Stimulated activated naive CD8-positive, alpha-beta T cell treated with anti-CD3 and anti-CD28 coated beads, Interleukin-15, amount 100 ng/mL, for 72 hours (primary cell): ENCODE data around the gene C5orf34.
A peak's percentile ranks its signal among the peaks of the same experiment; 100 is the strongest.
"Not testable (repeated sequence)": the region's sequence is repeated elsewhere in the genome, so short reads cannot be mapped to it uniquely, and the experiment has no call there.

ENCODE experiments used
- ATAC-seq: fragments of 150-1000 bp; cut with Tn5 transposase; 2 replicates; pipeline ENCODE4 v1.10.0; 2021; ENCODE audit warnings: mild to moderate bottlenecking, moderate library complexity
- DNase-seq, 2 donors: peaks; one replicate each; pipeline ENCODE4 v3.0.0; 2021 to 2022
- H3K27ac Mint-ChIP-seq, 2 donors: one replicate each; pipeline ENCODE4 v1.8.0; 2022; ENCODE audit warnings: mild to moderate bottlenecking in 2 of 2, mixed read lengths in 2 of 2, moderate library complexity in 2 of 2
- H3K27me3 Mint-ChIP-seq: one replicate; pipeline ENCODE4 v1.8.0; 2022; ENCODE audit warnings: mixed read lengths
- H3K4me1 Mint-ChIP-seq: one replicate; pipeline ENCODE4 v1.8.0; 2022; ENCODE audit warnings: mild to moderate bottlenecking, mixed read lengths
- H3K4me3 Mint-ChIP-seq, 2 donors: one replicate each; pipeline ENCODE4 v1.8.0; 2022; ENCODE audit warnings: mild to moderate bottlenecking in 2 of 2, mixed read lengths in 2 of 2, moderate library complexity in 1 of 2
- H3K9me3 Mint-ChIP-seq, 2 donors: one replicate each; pipeline ENCODE4 v1.8.0; 2022; ENCODE audit warnings: mixed read lengths in 2 of 2

C5orf34 gene

GRCh38 chr5:43483298-43484105 is 31.4 kb downstream of the C5orf34 start, which contains the start of gene TMEM267:
Gene TMEM267, minus strand, starts transcription at chr5:43483865. Its CDS starts 29,896 bp downstream, at chr5:43453969.
- H3K27ac Mint-ChIP-seq: peak within 1 kb of the TSS; percentile 100
- ATAC-seq: peak; percentile 85

DNA sequence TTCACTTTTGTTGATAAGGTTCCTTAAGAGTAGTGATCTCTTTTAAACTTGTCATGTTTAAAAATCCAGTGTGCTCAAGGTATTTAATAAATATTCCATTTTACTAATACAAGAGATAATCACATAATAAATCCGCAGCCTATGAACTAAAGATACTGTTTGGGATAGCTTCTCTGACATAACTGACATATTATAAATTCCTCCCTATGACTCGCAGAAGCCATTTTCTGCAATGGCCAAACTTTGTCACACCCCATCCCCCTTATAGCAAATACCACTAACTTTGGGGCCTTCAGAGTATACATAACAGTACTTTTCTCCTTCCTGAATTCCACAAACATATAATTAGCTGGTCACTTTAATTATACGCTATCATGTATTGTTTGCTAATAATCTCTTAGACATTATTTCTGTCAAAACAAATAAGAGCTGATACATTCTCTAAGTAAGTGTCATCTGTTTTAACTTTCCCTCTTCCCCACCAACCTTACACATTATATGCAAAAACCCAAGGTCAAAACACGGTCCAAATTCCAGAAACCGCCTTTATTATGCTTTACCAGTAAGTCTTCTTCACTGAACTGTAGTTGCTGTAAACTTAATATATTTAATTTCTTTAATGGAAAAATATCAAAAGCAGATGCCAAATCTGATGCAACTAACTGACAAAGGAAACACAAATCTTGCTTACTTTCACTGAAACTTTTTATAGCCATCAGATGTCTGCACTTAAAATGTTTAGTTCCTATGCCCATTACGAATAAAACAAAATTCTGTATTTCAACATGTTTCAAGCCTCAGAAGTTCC is 32.3 kb downstream of the C5orf34 start:
- Mint-ChIP-seq H3K27ac (peak overlapping the region; percentile 100), H3K9me3 (no peaks in the 10 kb centered on the region), H3K27me3 (no peaks in the 10 kb centered on the region), H3K4me1 (peaks cover 54% of the 10 kb centered on the region), H3K4me3 (peak overlapping the region; percentile 95 to 96)
- ATAC-seq (no peak), DNase-seq (peak in 1 of 2 donors; percentile 20)

More at GRCh38 chr5:43483298-43484105, 31.4 kb downstream of the C5orf34 start, which contains the start of gene TMEM267:
- peak; percentile 84 to 89 for DNase-seq
- no peaks in the 10 kb centered on the region for H3K27me3 Mint-ChIP-seq
- peaks cover 52% of the 10 kb centered on the region for H3K4me1 Mint-ChIP-seq
- H3K4me3 Mint-ChIP-seq: peak within 1 kb of the TSS; percentile 95 to 96
- H3K9me3 Mint-ChIP-seq: no peaks in the 10 kb centered on the region

GRCh38 chr5:43469671-43470391 is 45.1 kb downstream of the C5orf34 start:
- DNase-seq: no peak
- Mint-ChIP-seq H3K4me3 (no peak overlapping the region), H3K9me3 (peaks cover 23 to 39% of the 10 kb centered on the region in 2 donors), H3K27ac (no peak overlapping the region), H3K27me3 (no peaks in the 10 kb centered on the region), H3K4me1 (peaks cover 10% of the 10 kb centered on the region)
- ATAC-seq: no peak

GRCh38 chr5:43467100-43467499 is 47.8 kb downstream of the C5orf34 start:
- Mint-ChIP-seq H3K4me1 (peaks cover 6% of the 10 kb centered on the region), H3K9me3 (peaks cover 17 to 32% of the 10 kb centered on the region in 2 donors), H3K27ac (no peak overlapping the region), H3K27me3 (no peaks in the 10 kb centered on the region), H3K4me3 (no peak overlapping the region)
- ATAC-seq (no peak), DNase-seq (no peak)

GRCh38 chr5:43465455-43465854 is 49.5 kb downstream of the C5orf34 start:
- not testable (repeated sequence) for H3K4me3 Mint-ChIP-seq, H3K27me3 Mint-ChIP-seq, DNase-seq, ATAC-seq, H3K27ac Mint-ChIP-seq
- Mint-ChIP-seq H3K4me1 (peaks cover 15% of the 10 kb centered on the region), H3K9me3 (peaks cover 17 to 34% of the 10 kb centered on the region in 2 donors)

GRCh38 chr5:43461066-43461465 is 53.9 kb downstream of the C5orf34 start:
- ATAC-seq (no peak), DNase-seq (no peak)
- H3K27ac Mint-ChIP-seq: peak overlapping the region in 1 of 2 donors; percentile 71
- no peaks in the 10 kb centered on the region for H3K27me3 Mint-ChIP-seq
- peaks cover 19% of the 10 kb centered on the region for H3K4me1 Mint-ChIP-seq
- no peak overlapping the region for H3K4me3 Mint-ChIP-seq
- peaks cover 14 to 31% of the 10 kb centered on the region in 2 donors for H3K9me3 Mint-ChIP-seq

GRCh38 chr5:43456556-43456955 is 58.4 kb downstream of the C5orf34 start:
- Mint-ChIP-seq H3K9me3 (peaks cover 14 to 27% of the 10 kb centered on the region in 2 donors), H3K27ac (no peak overlapping the region)
- ATAC-seq: no peak

DNA sequence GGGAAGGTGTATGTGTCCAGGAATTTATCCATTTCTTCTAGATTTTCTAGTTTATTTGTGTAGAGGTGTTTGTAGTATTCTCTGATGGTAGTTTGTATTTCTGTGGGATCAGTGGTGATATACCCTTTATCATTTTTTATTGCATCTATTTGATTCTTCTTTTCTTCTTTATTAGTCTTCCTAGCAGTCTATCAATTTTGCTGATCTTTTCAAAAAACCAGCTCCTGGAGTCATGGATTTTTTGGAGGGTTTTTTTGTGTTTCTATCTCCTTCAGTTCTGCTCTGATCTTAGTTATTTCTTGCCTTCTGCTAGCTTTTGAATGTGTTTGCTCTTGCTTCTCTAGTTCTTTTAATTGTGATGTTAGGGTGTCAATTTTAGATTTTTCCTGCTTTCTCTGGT is 73.4 kb downstream of the C5orf34 start:
- not testable (repeated sequence) for H3K4me1 Mint-ChIP-seq, H3K27me3 Mint-ChIP-seq, DNase-seq, H3K4me3 Mint-ChIP-seq, ATAC-seq, H3K27ac Mint-ChIP-seq
- peaks cover 55 to 56% of the 10 kb centered on the region in 2 donors for H3K9me3 Mint-ChIP-seq

More at GRCh38 chr5:43456556-43456955, 58.4 kb downstream of the C5orf34 start:
- DNase-seq: no peak
- H3K27me3 Mint-ChIP-seq: no peaks in the 10 kb centered on the region
- H3K4me1 Mint-ChIP-seq: peaks cover 9% of the 10 kb centered on the region
- no peak overlapping the region for H3K4me3 Mint-ChIP-seq

DNA sequence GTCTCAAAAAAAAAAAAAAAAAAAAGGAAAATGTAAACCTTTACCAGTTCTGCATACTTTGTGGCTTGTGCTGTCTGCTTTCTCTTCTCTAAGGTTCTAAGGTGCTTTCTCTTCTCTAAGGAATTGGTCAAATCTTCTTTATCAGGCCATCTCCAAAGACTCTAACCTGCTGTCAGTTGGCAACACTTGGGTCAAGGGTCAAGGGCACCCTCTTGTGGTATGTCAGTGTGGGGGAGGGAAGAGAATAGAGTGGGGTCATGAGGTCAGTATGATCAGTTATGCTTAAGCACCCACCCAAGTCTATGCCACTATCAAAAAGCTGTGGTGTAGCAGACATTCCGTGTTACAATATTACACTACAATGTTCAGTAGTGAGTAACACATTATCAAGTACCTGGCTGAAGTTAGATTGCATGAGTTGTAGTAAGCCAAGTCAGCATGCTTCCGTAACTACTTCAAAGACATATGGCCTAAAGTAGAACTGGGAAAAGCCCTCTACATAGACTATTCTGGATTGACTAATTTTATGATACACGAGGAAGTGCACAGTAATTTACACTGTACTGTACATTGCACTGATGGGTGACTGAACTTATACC is 77.8 kb downstream of the C5orf34 start:
- Mint-ChIP-seq H3K4me3 (no peak overlapping the region), H3K27ac (no peak overlapping the region), H3K4me1 (no peaks in the 10 kb centered on the region), H3K9me3 (peaks cover 39 to 40% of the 10 kb centered on the region in 2 donors), H3K27me3 (no peaks in the 10 kb centered on the region)
- DNase-seq (no peak), ATAC-seq (peak; percentile 40)
